Gastroesophageal sphincter (tissue), 3 donors: ENCODE measurements around the gene DDX19B.

ENCODE experiments used
- CTCF ChIP-seq, 4 experiments: fragments of 200-600 bp in 2 of 4; fragments of 450-650 bp in 2 of 4; sonication (generic) in 1 of 4; IDR thresholded peaks; one replicate each; pipeline ENCODE4 v1.5.1; 2017 to 2019; ENCODE audit warnings: antibody characterized with exemption in 4 of 4, mild to moderate bottlenecking in 2 of 4, moderate library complexity in 2 of 4
- EP300 ChIP-seq: sonication (generic); formaldehyde crosslinking; IDR thresholded peaks from one replicate; pipeline ENCODE4 v1.6.1; 2017; ENCODE audit warnings: antibody characterized with exemption, mild to moderate bottlenecking
- POLR2A ChIP-seq, 2 donors: fragments of 450-650 bp; IDR thresholded peaks; one replicate each; pipeline ENCODE4 v1.6.1; 2017; ENCODE audit warnings: antibody characterized with exemption in 2 of 2, mild to moderate bottlenecking in 2 of 2, moderate library complexity in 1 of 2

GRCh38 chr16:70324998-70325747 is 26.2 kb downstream of the DDX19B start:
- TF ChIP-seq CTCF (IDR thresholded peaks at IDR 0.05) (no peak), POLR2A (IDR thresholded peaks at IDR 0.05) (no peak), EP300 (no peak)
